H1 (cell line): Measurements from ENCODE around the gene CIAO2A. TPM values are rescaled to one million over a fixed set of nuclear protein-coding genes. Genes with fewer than 3 reads are reported as not detected.

Experiments
- CTCF ChIA-PET: fragments of 300-600 bp; sonication (Branson Sonifier 250); formaldehyde crosslinking; loops from one replicate; lab custom pipeline; 2021; ENCODE audit not compliant: partially characterized antibody; lab: Charles Lee
- POLR2A ChIA-PET: fragments of 300-600 bp; sonication (Branson Sonifier 250); formaldehyde crosslinking; loops from one replicate; lab custom pipeline; 2021; ENCODE audit warnings: inconsistent platforms; ENCODE audit not compliant: partially characterized antibody; lab: Charles Lee
- DNase-seq, 2 experiments: peaks; one replicate each; pipeline versions ENCODE4 v3.0.0 to v3.0.0-alpha.2; 2010 to 2022; ENCODE audit warnings: low spot score in 2 of 2, low read depth in 1 of 2, mixed read lengths in 1 of 2
- FAIRE-seq: peaks from 2 replicates; lab custom pipeline; 2011; peaks lifted over from hg19 to GRCh38; lab: Jason Lieb, UNC
- H2AFZ ChIP-seq: 2 replicates; pipeline ENCODE4 v1.8.1; 2012; ENCODE audit warnings: low read length, inconsistent platforms
- H2AK5ac ChIP-seq: 2 replicates; pipeline ENCODE4 v1.6.1; 2013; ENCODE audit warnings: low read depth, low read length
- H2BK120ac ChIP-seq: replicated peaks from 2 replicates; pipeline ENCODE3; 2013; ENCODE audit warnings: low read depth, low read length, inconsistent platforms
- H2BK12ac ChIP-seq: 2 replicates; pipeline ENCODE4 v1.6.1; 2013; ENCODE audit warnings: low read depth, low read length
- H2BK15ac ChIP-seq: 2 replicates; pipeline ENCODE4 v1.6.1; 2013; ENCODE audit warnings: low read length
- H2BK20ac ChIP-seq: 2 replicates; pipeline ENCODE4 v1.6.1; 2013; ENCODE audit warnings: low read length
- H2BK5ac ChIP-seq: 2 replicates; pipeline ENCODE4 v1.6.1; 2013; ENCODE audit warnings: low read depth, low read length
- H3K14ac ChIP-seq: 2 replicates; pipeline ENCODE4 v1.6.1; 2013; ENCODE audit warnings: inconsistent platforms; ENCODE audit not compliant: insufficient read length
- H3K18ac ChIP-seq: 2 replicates; pipeline ENCODE4 v1.6.1; 2013; ENCODE audit warnings: low read length; ENCODE audit errors: extremely low read depth
- H3K23ac ChIP-seq: 2 replicates; pipeline ENCODE4 v1.6.1; 2013; ENCODE audit warnings: inconsistent platforms; ENCODE audit not compliant: insufficient read length
- H3K23me2 ChIP-seq: 2 replicates; pipeline ENCODE4 v1.6.1; 2013; ENCODE audit warnings: low read depth, low read length
- H3K27ac ChIP-seq: 2 replicates; pipeline ENCODE4 v1.6.1; 2011; ENCODE audit warnings: low read depth, low read length, inconsistent platforms
- H3K27me3 ChIP-seq, 4 experiments: replicated peaks in 1 of 4; 1 replicate in 1 of 4; 2 replicates in 3 of 4; pipeline versions ENCODE4 v1.6.1 to v1.8.1; 2011 to 2013; ENCODE audit warnings: low read length in 3 of 4, mild to moderate bottlenecking in 3 of 4, inconsistent platforms in 2 of 4, mixed read lengths in 2 of 4, moderate library complexity in 1 of 4; ENCODE audit not compliant: control insufficient read depth in 3 of 4, insufficient read depth in 3 of 4; ENCODE audit errors: extremely low read depth in 1 of 4
- H3K36me3 ChIP-seq, 4 experiments: 2 replicates each; pipeline versions ENCODE4 v1.6.1 to v1.8.1; 2011 to 2013; ENCODE audit warnings: mild to moderate bottlenecking in 4 of 4, low read length in 3 of 4, moderate library complexity in 2 of 4, control low read depth in 1 of 4, inconsistent platforms in 1 of 4; ENCODE audit not compliant: insufficient read depth in 4 of 4, control insufficient read depth in 2 of 4
- H3K4ac ChIP-seq: replicated peaks from 2 replicates; pipeline ENCODE3; 2013; ENCODE audit warnings: low read length, low read depth, mixed read lengths, inconsistent platforms; ENCODE audit not compliant: insufficient read length
- H3K4me1 ChIP-seq, 4 experiments: replicated peaks in 1 of 4; 1 replicate in 1 of 4; 2 replicates in 3 of 4; pipeline versions ENCODE4 v1.6.1 to v1.8.1; 2011 to 2013; ENCODE audit warnings: low read length in 3 of 4, inconsistent platforms in 2 of 4, mixed read lengths in 1 of 4; ENCODE audit not compliant: insufficient read depth in 4 of 4, control insufficient read depth in 3 of 4
- H3K4me2 ChIP-seq, 2 experiments: 2 replicates each; pipeline versions ENCODE4 v1.6.1 to v1.8.1; 2011 to 2013; ENCODE audit warnings: low read depth in 2 of 2, low read length in 2 of 2, control low read depth in 1 of 2, inconsistent platforms in 1 of 2, mild to moderate bottlenecking in 1 of 2; ENCODE audit not compliant: insufficient read depth in 1 of 2
- H3K4me3 ChIP-seq, 4 experiments: fragments of 200-600, 300-600 bp in 1 of 4; sonication (generic), shearing (Covaris generic), sonication (Bioruptor Twin) in 1 of 4; 2 replicates each; pipeline versions ENCODE4 v1.5.1 to v1.8.1; 2011 to 2016; ENCODE audit warnings: low read length in 4 of 4, low read depth in 3 of 4, control low read depth in 2 of 4, inconsistent platforms in 2 of 4, mild to moderate bottlenecking in 2 of 4, mixed read lengths in 1 of 4, moderate library complexity in 1 of 4; ENCODE audit not compliant: insufficient read depth in 2 of 4; ENCODE audit errors: extremely low read depth in 1 of 4
- H3K56ac ChIP-seq: replicated peaks from 2 replicates; pipeline ENCODE3; 2013; ENCODE audit warnings: low read depth, mild to moderate bottlenecking, mixed read lengths, low read length, inconsistent platforms; ENCODE audit not compliant: insufficient read length
- H3K79me1 ChIP-seq: 2 replicates; pipeline ENCODE4 v1.6.1; 2013; ENCODE audit warnings: low read depth, low read length, control low read depth
- H3K79me2 ChIP-seq, 2 experiments: 2 replicates each; pipeline versions ENCODE4 v1.6.1 to v1.8.1; 2012 to 2013; ENCODE audit warnings: low read length in 2 of 2, mild to moderate bottlenecking in 2 of 2, inconsistent platforms in 1 of 2; ENCODE audit not compliant: insufficient read depth in 2 of 2, control insufficient read depth in 1 of 2
- H3K9ac ChIP-seq, 4 experiments: replicated peaks in 1 of 4; 1 replicate in 1 of 4; 2 replicates in 3 of 4; pipeline versions ENCODE4 v1.6.1 to v1.8.1; 2011 to 2013; ENCODE audit warnings: low read depth in 3 of 4, low read length in 3 of 4, control low read depth in 2 of 4, mild to moderate bottlenecking in 2 of 4, moderate library complexity in 2 of 4, inconsistent platforms in 1 of 4; ENCODE audit errors: extremely low read depth in 1 of 4
- H3K9me3 ChIP-seq, 2 experiments: 2 replicates each; pipeline versions ENCODE4 v1.6.1 to v1.8.1; 2012 to 2013; ENCODE audit warnings: mild to moderate bottlenecking in 2 of 2, moderate library complexity in 2 of 2, control low read depth in 1 of 2, inconsistent platforms in 1 of 2, low read depth in 1 of 2, low read length in 1 of 2, mixed read lengths in 1 of 2; ENCODE audit not compliant: insufficient read depth in 2 of 2
- H4K20me1 ChIP-seq, 2 experiments: replicated peaks in 1 of 2; 2 replicates each; pipeline versions ENCODE3 to v1.8.1; 2011 to 2013; ENCODE audit warnings: inconsistent platforms in 2 of 2, low read length in 2 of 2, mild to moderate bottlenecking in 1 of 2; ENCODE audit not compliant: insufficient read depth in 2 of 2, control insufficient read depth in 1 of 2
- H4K5ac ChIP-seq: 2 replicates; pipeline ENCODE4 v1.6.1; 2013; ENCODE audit warnings: low read length, low read depth, mixed read lengths, inconsistent platforms; ENCODE audit not compliant: insufficient read length
- H4K8ac ChIP-seq: 2 replicates; pipeline ENCODE4 v1.8.0; 2013; ENCODE audit warnings: mild to moderate bottlenecking, moderate library complexity, low read length, inconsistent platforms; ENCODE audit not compliant: insufficient read depth; ENCODE audit errors: extremely low read depth
- H4K91ac ChIP-seq: replicated peaks from 2 replicates; pipeline ENCODE3; 2013; ENCODE audit warnings: low read length, mixed read lengths, inconsistent platforms; ENCODE audit not compliant: insufficient read length
- ATF2 ChIP-seq: IDR thresholded peaks from 2 replicates; pipeline ENCODE4 v1.6.1; 2012; ENCODE audit warnings: low read length, inconsistent platforms
- E2F6 ChIP-seq: IDR thresholded peaks from 2 replicates; pipeline ENCODE4 v1.6.1; 2012; ENCODE audit warnings: inconsistent platforms
- HDAC2 ChIP-seq, 2 experiments: fragments of 300-600 bp in 1 of 2; sonication (generic) in 1 of 2; IDR thresholded peaks; 2 replicates each; pipeline ENCODE4 v1.6.1; 2011 to 2012; ENCODE audit warnings: low read depth in 2 of 2, low read length in 2 of 2, mild to moderate bottlenecking in 2 of 2, moderate library complexity in 2 of 2, borderline replicate concordance in 1 of 2, inconsistent platforms in 1 of 2
- HDAC6 ChIP-seq: IDR thresholded peaks from one replicate; pipeline ENCODE4 v1.7.1; 2012; ENCODE audit warnings: low read depth, mild to moderate bottlenecking, inconsistent platforms, low read length, moderate library complexity
- KDM1A ChIP-seq: fragments of 200-600, 300-600 bp; sonication (generic); IDR thresholded peaks from 2 replicates; pipeline ENCODE4 v1.7.1; 2016; ENCODE audit warnings: mild to moderate bottlenecking, low read length, borderline replicate concordance
- RBBP5 ChIP-seq: IDR thresholded peaks from 2 replicates; pipeline ENCODE4 v1.7.1; 2012; ENCODE audit warnings: low read depth, mild to moderate bottlenecking, inconsistent platforms, low read length, moderate library complexity, borderline replicate concordance
- SIRT6 ChIP-seq: IDR thresholded peaks from one replicate; pipeline ENCODE4 v1.7.1; 2012; ENCODE audit warnings: low read length, inconsistent platforms
- SP4 ChIP-seq: IDR thresholded peaks from 2 replicates; pipeline ENCODE4 v1.6.1; 2012; ENCODE audit warnings: low read length, inconsistent platforms
- SUZ12 ChIP-seq: fragments of 200-600 bp; sonication (generic); IDR thresholded peaks from 2 replicates; pipeline ENCODE4 v1.6.1; 2012; ENCODE audit warnings: mild to moderate bottlenecking, inconsistent platforms, low read length, moderate library complexity, mixed read lengths
- TAF7 ChIP-seq: optimal IDR thresholded peaks from 2 replicates; pipeline ENCODE3; 2011; ENCODE audit warnings: low read depth, mild to moderate bottlenecking, inconsistent platforms, low read length, moderate library complexity, borderline replicate concordance
- WGBS, 2 experiments: shearing (Covaris generic) in 1 of 2; methylation state at CpG; one replicate each; pipeline versions ENCODE4 v1.1.6 to v1.1.7; 2013 to 2015; ENCODE audit warnings: low lambda C conversion rate in 2 of 2, mixed read lengths in 2 of 2, inconsistent platforms in 1 of 2, low coverage in 1 of 2, missing lambda C conversion rate in 1 of 2; ENCODE audit not compliant: insufficient replicate concordance in 2 of 2, insufficient coverage in 1 of 2, insufficient read length in 1 of 2; ENCODE audit errors: extremely low coverage in 1 of 2, missing lambda C conversion rate in 1 of 2; 5-methylcytosine and 5-hydroxymethylcytosine counted together
- polyA plus RNA-seq, 7 experiments: library from polyadenylated mRNA; depleted of rRNA in 3 of 7; stranded (reverse) in 5 of 7; unstranded in 2 of 7; fragments of >200 nt in 5 of 7; fragments of 200-250 nt in 2 of 7; gene quantifications; 1 replicate in 5 of 7; 2 replicates in 1 of 7; 4 replicates in 1 of 7; pipeline versions ENCODE4 v1.2.1 to v1.2.3, GENCODE V29; 2011 to 2013; ENCODE audit warnings: missing spikeins in 2 of 7, mixed read lengths in 2 of 7
- total RNA-seq: library from RNA; stranded (reverse); fragmentation: NEBNext Ultra II Directional; extraction: Animal tissue kit (Norgen Biotek cat#: 25700); gene quantifications from 2 replicates; pipeline ENCODE4 v1.2.1, GENCODE V29; 2021

Gene CIAO2A
- total and polyA plus RNA-seq, 2 of the 8 experiments (the other 6 are each of a cell fraction or from before 2014, with no cell fraction given): 76.4 to 86.5 TPM

GRCh38 chr15:64138331-64138941 is 44.8 kb upstream of the CIAO2A start:
- no peak for FAIRE-seq
- Histone ChIP-seq H2AFZ (no peak overlapping the region), H3K14ac (no peak overlapping the region), H2BK12ac (no peak overlapping the region), H3K4me2 (no peak overlapping the region), H3K27ac (no peak overlapping the region), H3K79me2 (no peaks in the 10 kb centered on the region), H2BK120ac (no peak overlapping the region), H2BK20ac (no peak overlapping the region), H4K91ac (no peak overlapping the region), H3K23me2 (no peaks in the 10 kb centered on the region), H4K8ac (peak overlapping the region; percentile 57; the same call in 1 of the 2 replicates), H3K36me3 (peaks cover 8 to 20% (median 13%) of the 10 kb centered on the region in 4 experiments; a peak in 5 of 8 replicates), H3K9ac (no peak overlapping the region), H3K23ac (no peak overlapping the region), H3K4me1 (peaks cover 0 to 6% (median 2%) of the 10 kb centered on the region in 4 experiments; a peak in 1 of 7 replicates), H4K5ac (no peak overlapping the region), H2BK5ac (no peak overlapping the region; the same call in 1 of the 2 replicates), H3K27me3 (no peaks in the 10 kb centered on the region), H3K4ac (no peak overlapping the region), H3K56ac (no peak overlapping the region), H3K4me3 (no peak overlapping the region), H2AK5ac (no peak overlapping the region), H2BK15ac (no peak overlapping the region), H3K18ac (no peak overlapping the region), H3K9me3 (no peaks in the 10 kb centered on the region), H3K79me1 (no peaks in the 10 kb centered on the region), H4K20me1 (peaks cover 0 to 3% of the 10 kb centered on the region in 2 experiments)
- no peak for DNase-seq
- ChIA-PET CTCF (interaction anchor here (0.6 to 2.1 kb wide), 4 partner anchors 8 to 15 kb away, joined by 3 to 7 read pairs (median 4); no protein-coding TSS in a partner anchor), POLR2A (interaction anchor here (0.6 to 1.1 kb wide), 4 partner anchors 15 to 886 kb away, joined by 3 to 5 read pairs (median 4); no protein-coding TSS in a partner anchor)
- WGBS, 2 experiments: 93% methylated on average over 4 of the region's 4 CpGs; no CpG with 5 or more reads in 1 of the 2 experiments
- TF ChIP-seq E2F6 (no peak), SUZ12 (no peak), ATF2 (no peak), HDAC2 (IDR thresholded peaks at IDR 0.05; ENCODE audit: borderline replicate concordance in 1 of 2, low read depth in 2 of 2, low read length in 2 of 2) (no peak), SP4 (no peak), HDAC6 (no peak), SIRT6 (no peak), RBBP5 (no peak), TAF7 (no peak), KDM1A (no peak)
